ENCODE measurements around the gene CHMP1A. TPM values are rescaled to one million over a fixed set of nuclear protein-coding genes. Genes with fewer than 3 reads are reported as not detected.
A peak's percentile ranks its signal among the peaks of the same experiment; 100 is the strongest.

The CHMP1A gene
- total RNA-seq, 1 donor from 2014 or later: 106 TPM

GRCh38 chr16:89653656-89654295 lies 3.7 kb downstream of the CHMP1A start:
- no peak for TF ChIP-seq CTCF (IDR thresholded peaks at IDR 0.05; ENCODE audit: unreplicated experiment)
- Mint-ChIP-seq H3K27ac (peak overlapping the region; percentile 21), H3K4me1 (peaks cover 14% of the 10 kb centered on the region), H3K36me3 (peaks cover 14% of the 10 kb centered on the region), H3K9me3 (no peaks in the 10 kb centered on the region), H3K27me3 (ENCODE audit: low read depth) (no peaks in the 10 kb centered on the region), H3K4me3 (peak overlapping the region; percentile 28)
- no peak for DNase-seq (ENCODE audit: low spot score in 2 of 2, unreplicated experiment in 2 of 2)

- H3K27ac Mint-ChIP-seq: no peak overlapping the region
- no peaks in the 10 kb centered on the region for H3K9me3 Mint-ChIP-seq
- no peaks in the 10 kb centered on the region for H3K27me3 Mint-ChIP-seq (ENCODE audit: low read depth)
- peaks cover 4% of the 10 kb centered on the region for H3K4me1 Mint-ChIP-seq
- H3K36me3 Mint-ChIP-seq: peaks cover 18% of the 10 kb centered on the region
- no peak for TF ChIP-seq CTCF (IDR thresholded peaks at IDR 0.05; ENCODE audit: unreplicated experiment)
- no peak for DNase-seq (ENCODE audit: low spot score in 2 of 2, unreplicated experiment in 2 of 2)
- no peak overlapping the region for H3K4me3 Mint-ChIP-seq
These were observed 5.9 kb downstream of the CHMP1A start for GRCh38 chr16:89651584-89651983.

DNA sequence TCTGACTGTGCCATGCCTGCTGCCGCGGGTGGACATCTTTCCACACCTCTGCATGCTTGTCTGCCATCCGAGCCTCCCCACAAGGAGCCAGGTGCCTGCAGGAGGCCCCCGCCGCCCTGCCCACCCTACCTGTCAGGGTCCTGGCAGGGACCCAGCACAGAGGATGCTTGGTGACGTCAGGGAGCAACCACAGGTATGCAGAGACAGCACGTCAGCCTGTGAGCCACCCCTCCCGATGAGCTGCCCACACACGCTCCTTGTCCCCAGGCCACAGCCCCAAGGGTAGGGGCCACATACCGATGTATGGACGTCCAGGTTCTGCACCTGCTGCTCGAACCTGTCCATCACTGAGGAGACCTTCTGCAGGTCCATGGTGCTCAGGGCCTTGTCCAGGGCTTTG lies 10.6 kb downstream of the CHMP1A start:
- no peak overlapping the region for H3K4me3 Mint-ChIP-seq

DNA sequence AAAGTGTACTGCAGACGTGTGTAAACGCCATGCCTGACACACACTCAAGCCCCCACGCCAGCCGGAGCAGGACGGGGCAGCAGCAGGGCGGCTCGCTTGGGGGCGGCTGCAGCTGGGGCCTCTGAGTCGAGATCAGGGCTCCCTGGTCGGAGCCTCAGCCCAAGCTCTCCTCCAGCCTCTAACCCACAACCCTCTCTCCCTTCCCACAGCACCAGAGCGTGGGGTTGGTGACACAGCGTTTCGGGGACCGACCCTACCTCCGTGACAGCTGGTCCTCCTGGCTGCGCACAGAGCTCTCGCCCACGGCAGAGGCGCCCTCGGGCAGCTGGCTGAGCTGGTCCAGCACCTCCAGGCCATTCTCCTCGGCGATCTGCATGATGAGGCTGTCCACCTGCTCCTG lies 11.2 kb downstream of the CHMP1A start:
- DNase-seq (ENCODE audit: low spot score in 2 of 2, unreplicated experiment in 2 of 2): no peak
- no peaks in the 10 kb centered on the region for H3K27me3 Mint-ChIP-seq (ENCODE audit: low read depth)
- no peak overlapping the region for H3K27ac Mint-ChIP-seq
- H3K36me3 Mint-ChIP-seq: peaks cover 22% of the 10 kb centered on the region
- no peak for TF ChIP-seq CTCF (IDR thresholded peaks at IDR 0.05; ENCODE audit: unreplicated experiment)
- no peak overlapping the region for H3K4me3 Mint-ChIP-seq
- H3K9me3 Mint-ChIP-seq: no peaks in the 10 kb centered on the region
- H3K4me1 Mint-ChIP-seq: peaks cover 1% of the 10 kb centered on the region

More for the DNA sequence above, 10.6 kb downstream of the CHMP1A start:
- Mint-ChIP-seq H3K27ac (no peak overlapping the region), H3K36me3 (peaks cover 22% of the 10 kb centered on the region), H3K4me1 (no peaks in the 10 kb centered on the region), H3K9me3 (no peaks in the 10 kb centered on the region), H3K27me3 (ENCODE audit: low read depth) (no peaks in the 10 kb centered on the region)
- no peak for DNase-seq (ENCODE audit: low spot score in 2 of 2, unreplicated experiment in 2 of 2)
- no peak for TF ChIP-seq CTCF (IDR thresholded peaks at IDR 0.05; ENCODE audit: unreplicated experiment)

- no peaks in the 10 kb centered on the region for H3K27me3 Mint-ChIP-seq (ENCODE audit: low read depth)
- H3K4me3 Mint-ChIP-seq: no peak overlapping the region
- no peaks in the 10 kb centered on the region for H3K9me3 Mint-ChIP-seq
- no peak for TF ChIP-seq CTCF (IDR thresholded peaks at IDR 0.05; ENCODE audit: unreplicated experiment)
- peaks cover 7% of the 10 kb centered on the region for H3K4me1 Mint-ChIP-seq
- no peak for DNase-seq (ENCODE audit: low spot score in 2 of 2, unreplicated experiment in 2 of 2)
- H3K27ac Mint-ChIP-seq: no peak overlapping the region
- peaks cover 21% of the 10 kb centered on the region for H3K36me3 Mint-ChIP-seq
These were observed 12.4 kb downstream of the CHMP1A start for GRCh38 chr16:89645122-89645521.

Measured in mesothelial cell of epicardium (in vitro differentiated cells).